Endothelial cell (in vitro differentiated cells): ENCODE results near the gene PPP1R9A. TPM values are rescaled to one million over a fixed set of nuclear protein-coding genes. Genes with fewer than 3 reads are reported as not detected.

Experiments used
- DNase-seq: peaks from one replicate; pipeline ENCODE4 v3.0.0; 2021; ENCODE audit warnings: low spot score
- H3K27ac Mint-ChIP-seq: one replicate; pipeline ENCODE4 v1.8.0; 2021; ENCODE audit warnings: mixed read lengths, inconsistent platforms; ENCODE audit not compliant: unreplicated experiment
- H3K27me3 Mint-ChIP-seq: one replicate; pipeline ENCODE4 v1.8.0; 2021; ENCODE audit warnings: mild to moderate bottlenecking, moderate library complexity, mixed read lengths, inconsistent platforms; ENCODE audit not compliant: unreplicated experiment
- H3K36me3 Mint-ChIP-seq: one replicate; pipeline ENCODE4 v1.8.0; 2021; ENCODE audit warnings: mild to moderate bottlenecking, low read depth, mixed read lengths, inconsistent platforms; ENCODE audit not compliant: unreplicated experiment
- H3K4me1 Mint-ChIP-seq: one replicate; pipeline ENCODE4 v1.8.0; 2021; ENCODE audit warnings: mild to moderate bottlenecking, mixed read lengths, inconsistent platforms; ENCODE audit not compliant: unreplicated experiment
- H3K4me3 Mint-ChIP-seq: one replicate; pipeline ENCODE4 v1.8.0; 2021; ENCODE audit warnings: mild to moderate bottlenecking, mixed read lengths, inconsistent platforms; ENCODE audit not compliant: unreplicated experiment
- H3K9me3 Mint-ChIP-seq: one replicate; pipeline ENCODE4 v1.8.0; 2021; ENCODE audit warnings: mixed read lengths, inconsistent platforms; ENCODE audit not compliant: unreplicated experiment
- total RNA-seq: library from RNA; stranded (reverse); fragmentation: NEBNext Ultra II Directional; extraction: Animal tissue kit (Norgen Biotek cat#: 25700); gene quantifications from one replicate; pipeline ENCODE4 v1.2.1, GENCODE V29; 2021; ENCODE audit not compliant: unreplicated experiment
- TF ChIP-seq, protein P1 (sequence below): fragments of 200-600 bp; sonication (generic); IDR thresholded peaks from one replicate; pipeline ENCODE4 v1.5.0; 2021; ENCODE audit warnings: antibody characterized with exemption; ENCODE audit not compliant: unreplicated experiment

PPP1R9A gene
- total RNA-seq, 1 donor from 2014 or later: 22.2 TPM

DNA sequence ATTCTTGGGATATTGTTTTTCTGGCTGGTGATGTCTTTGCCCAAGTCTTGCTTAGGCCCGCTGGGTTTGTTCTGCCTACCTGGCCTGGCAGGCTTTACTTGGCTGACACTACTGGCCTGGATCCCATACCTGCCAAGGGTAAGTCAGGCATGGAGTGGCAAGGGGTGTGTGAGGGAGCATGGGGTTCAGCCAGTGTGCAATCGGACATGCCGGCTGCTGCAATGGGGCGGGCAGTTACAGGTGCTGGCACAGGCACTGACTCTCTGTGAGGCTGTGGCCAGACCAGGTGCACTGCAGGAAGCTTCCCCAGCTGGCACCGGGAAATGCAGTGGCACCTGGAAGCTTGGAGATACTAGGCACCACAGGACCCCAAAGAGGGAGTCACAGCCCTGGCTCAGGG lies 248.6 kb downstream of the PPP1R9A start:
- H3K4me1 Mint-ChIP-seq: no peaks in the 10 kb centered on the region
- no peak overlapping the region for H3K4me3 Mint-ChIP-seq
- H3K36me3 Mint-ChIP-seq: no peaks in the 10 kb centered on the region
- H3K27ac Mint-ChIP-seq: no peak overlapping the region
- DNase-seq: no peak
- H3K27me3 Mint-ChIP-seq: peaks cover 3% of the 10 kb centered on the region
- TF ChIP-seq, protein P1, sequence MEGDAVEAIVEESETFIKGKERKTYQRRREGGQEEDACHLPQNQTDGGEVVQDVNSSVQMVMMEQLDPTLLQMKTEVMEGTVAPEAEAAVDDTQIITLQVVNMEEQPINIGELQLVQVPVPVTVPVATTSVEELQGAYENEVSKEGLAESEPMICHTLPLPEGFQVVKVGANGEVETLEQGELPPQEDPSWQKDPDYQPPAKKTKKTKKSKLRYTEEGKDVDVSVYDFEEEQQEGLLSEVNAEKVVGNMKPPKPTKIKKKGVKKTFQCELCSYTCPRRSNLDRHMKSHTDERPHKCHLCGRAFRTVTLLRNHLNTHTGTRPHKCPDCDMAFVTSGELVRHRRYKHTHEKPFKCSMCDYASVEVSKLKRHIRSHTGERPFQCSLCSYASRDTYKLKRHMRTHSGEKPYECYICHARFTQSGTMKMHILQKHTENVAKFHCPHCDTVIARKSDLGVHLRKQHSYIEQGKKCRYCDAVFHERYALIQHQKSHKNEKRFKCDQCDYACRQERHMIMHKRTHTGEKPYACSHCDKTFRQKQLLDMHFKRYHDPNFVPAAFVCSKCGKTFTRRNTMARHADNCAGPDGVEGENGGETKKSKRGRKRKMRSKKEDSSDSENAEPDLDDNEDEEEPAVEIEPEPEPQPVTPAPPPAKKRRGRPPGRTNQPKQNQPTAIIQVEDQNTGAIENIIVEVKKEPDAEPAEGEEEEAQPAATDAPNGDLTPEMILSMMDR: no peak
- no peaks in the 10 kb centered on the region for H3K9me3 Mint-ChIP-seq

- Mint-ChIP-seq H3K27ac (no peak overlapping the region), H3K4me1 (no peaks in the 10 kb centered on the region), H3K9me3 (no peaks in the 10 kb centered on the region), H3K4me3 (no peak overlapping the region), H3K36me3 (no peaks in the 10 kb centered on the region), H3K27me3 (peaks cover 3% of the 10 kb centered on the region)
- no peak for DNase-seq
- TF ChIP-seq, protein P1: no peak
Observed at GRCh38 chr7:95157381-95157780, 250.0 kb downstream of the PPP1R9A start.

- Mint-ChIP-seq H3K4me3 (no peak overlapping the region), H3K27ac (no peak overlapping the region), H3K9me3 (no peaks in the 10 kb centered on the region), H3K36me3 (no peaks in the 10 kb centered on the region), H3K4me1 (no peaks in the 10 kb centered on the region), H3K27me3 (no peaks in the 10 kb centered on the region)
- TF ChIP-seq, protein P1: no peak
- no peak for DNase-seq
Observed at GRCh38 chr7:95169678-95170077, 262.3 kb downstream of the PPP1R9A start.

DNA sequence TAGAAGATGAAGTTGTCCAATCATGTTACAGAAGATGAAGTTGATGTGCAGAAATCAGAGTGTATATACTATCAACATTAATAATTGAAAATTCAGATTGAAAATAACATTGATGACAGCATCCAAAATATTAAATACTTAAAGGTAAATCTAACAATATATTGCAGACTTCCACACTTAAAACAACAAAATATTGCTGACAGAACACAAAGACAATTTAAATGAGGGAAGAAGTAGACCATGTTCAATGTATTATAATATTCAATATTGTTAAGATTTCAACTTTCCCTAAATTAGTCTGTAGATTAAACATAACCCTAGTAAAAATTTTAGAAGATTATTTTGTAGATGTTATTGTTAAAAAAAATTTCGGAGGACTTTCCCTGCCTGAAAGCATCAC lies 265.0 kb downstream of the PPP1R9A start:
- Mint-ChIP-seq H3K4me3 (no peak overlapping the region), H3K4me1 (no peaks in the 10 kb centered on the region), H3K9me3 (no peaks in the 10 kb centered on the region), H3K27ac (no peak overlapping the region), H3K36me3 (no peaks in the 10 kb centered on the region), H3K27me3 (no peaks in the 10 kb centered on the region)
- TF ChIP-seq, protein P1: no peak
- DNase-seq: no peak

DNA sequence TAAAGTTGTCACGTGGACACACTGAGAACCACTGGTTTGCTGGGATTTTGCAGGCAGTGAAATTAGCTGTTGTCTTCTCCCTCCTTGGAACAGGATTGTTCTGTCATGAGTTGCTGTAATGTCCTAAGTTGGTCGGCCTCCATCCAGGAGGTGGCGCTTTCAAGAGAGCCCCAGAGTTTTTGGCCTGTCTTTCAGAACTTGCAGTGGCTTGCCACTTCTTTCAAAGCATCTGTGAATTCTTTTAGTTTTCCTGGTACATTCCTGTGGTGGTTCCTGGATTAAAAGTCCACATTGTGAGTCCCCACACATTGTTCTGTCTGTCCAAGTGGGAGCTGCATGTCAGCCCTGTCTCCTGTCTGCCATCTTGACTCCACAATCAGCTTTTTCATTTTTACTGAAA lies 283.1 kb downstream of the PPP1R9A start:
- TF ChIP-seq, protein P1: no peak
- no peak overlapping the region for H3K4me3 Mint-ChIP-seq
- no peak for DNase-seq
- H3K9me3 Mint-ChIP-seq: no peaks in the 10 kb centered on the region
- H3K4me1 Mint-ChIP-seq: no peaks in the 10 kb centered on the region
- H3K27ac Mint-ChIP-seq: no peak overlapping the region
- H3K36me3 Mint-ChIP-seq: no peaks in the 10 kb centered on the region
- no peaks in the 10 kb centered on the region for H3K27me3 Mint-ChIP-seq
